ENCODE measurements around the gene SHROOM2. TPM values are rescaled to one million over a fixed set of nuclear protein-coding genes. Genes with fewer than 3 reads are reported as not detected.

SHROOM2 gene
- total RNA-seq, 1 experiment from 2014 or later: 5.3 TPM

DNA sequence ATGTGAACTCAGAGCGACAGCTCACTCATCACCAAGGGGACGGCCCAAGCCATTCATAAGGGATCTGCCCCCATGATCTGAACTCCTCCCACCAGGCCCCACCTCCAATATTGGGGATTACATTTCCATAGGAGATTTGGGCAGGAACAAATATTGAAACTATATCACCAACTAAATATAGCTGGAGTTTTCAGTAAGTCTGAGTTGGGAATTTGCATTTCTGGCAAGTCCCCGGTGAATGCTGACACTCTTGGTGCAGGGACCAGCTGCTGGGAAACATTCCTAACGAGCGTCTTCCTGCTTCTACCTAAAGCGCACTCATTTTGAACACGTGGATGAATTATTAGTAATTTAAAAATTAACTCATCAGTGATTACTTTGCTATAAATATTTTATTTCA lies 194.2 kb downstream of the SHROOM2 start:
- intact Hi-C loops (cut with micrococcal nuclease): no loop called here
- no TSS peak for BruUV-seq (replicated peaks)
- H3K27ac ChIP-seq (ENCODE audit: low read depth, low read length): no peak overlapping the region

DNA sequence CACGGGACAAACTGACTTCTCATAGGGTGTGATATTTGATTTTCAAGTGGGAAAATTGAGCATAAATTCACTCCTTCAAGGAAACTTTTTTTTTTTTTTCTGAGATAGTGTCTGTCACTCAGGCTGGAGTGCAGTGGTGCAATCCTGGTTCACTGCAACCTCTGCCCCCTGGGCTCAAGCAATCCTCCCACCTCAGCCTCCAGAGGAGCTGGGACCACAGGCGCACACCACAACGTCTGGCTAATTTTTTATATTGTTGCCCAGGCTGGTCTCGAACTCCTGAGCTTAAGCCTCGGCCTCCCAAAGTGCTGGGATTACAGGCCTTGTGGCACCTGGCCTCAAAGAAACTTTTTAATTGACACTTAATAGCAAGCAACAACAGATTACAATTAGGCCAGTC lies 194.7 kb downstream of the SHROOM2 start:
- H3K79me2 ChIP-seq (ENCODE audit: insufficient read depth, low read length): no peaks in the 10 kb centered on the region
- H3K4me2 ChIP-seq (ENCODE audit: low read length): no peak overlapping the region
- ChIA-PET RAD21 (ENCODE audit: low non-redundant PET in 1 of 2, low total read pairs in 2 of 2, uncharacterized antibody in 2 of 2, unreplicated experiment in 2 of 2) (no interaction called here), CTCF (no interaction called here), POLR2A (no interaction called here)
- no peak overlapping the region for H3K9ac ChIP-seq (ENCODE audit: low read length)
- H2AFZ ChIP-seq (ENCODE audit: low read depth, low read length, poor library complexity, severe bottlenecking): no peak overlapping the region
- H3K36me3 ChIP-seq (ENCODE audit: control insufficient read depth in 1 of 2, insufficient read depth in 2 of 2, low read length in 2 of 2): no peaks in the 10 kb centered on the region
- no peaks in the 10 kb centered on the region for H3K9me2 ChIP-seq (ENCODE audit: insufficient read depth)
- H3K4me1 ChIP-seq (ENCODE audit: control insufficient read depth in 1 of 2, insufficient read depth in 2 of 2, low read length in 2 of 2): no peaks in the 10 kb centered on the region
- H3K4me3 ChIP-seq (replicated peaks in 1 of 2; ENCODE audit: low read depth in 1 of 2, low read length in 2 of 2): no peak overlapping the region
- H3K9me3 ChIP-seq (ENCODE audit: control insufficient read depth in 1 of 2, insufficient read depth in 1 of 2, low read depth in 1 of 2, low read length in 2 of 2): no peaks in the 10 kb centered on the region
- intact Hi-C loops (cut with micrococcal nuclease): no loop called here
- BruUV-seq (replicated peaks): no TSS peak
- no peaks in the 10 kb centered on the region for H3K27me3 ChIP-seq (ENCODE audit: insufficient read depth, low read length)
- H4K20me1 ChIP-seq (ENCODE audit: insufficient read depth): no peaks in the 10 kb centered on the region
- H3K27ac ChIP-seq (ENCODE audit: low read depth, low read length): no peak overlapping the region
- ATAC-seq (no peak), DNase-seq (ENCODE audit: low read depth, low spot score) (no peak)
- TF ChIP-seq FOSL1 (IDR thresholded peaks at IDR 0.05; ENCODE audit: low read depth): no peak
- TF ChIP-seq YY1 (IDR thresholded peaks at IDR 0.05; ENCODE audit: extremely low read depth, insufficient replicate concordance, low read depth, low read length): no peak
- TF ChIP-seq EZH2 (IDR thresholded peaks at IDR 0.05): no peak
- TF ChIP-seq ELF1 (IDR thresholded peaks at IDR 0.05; ENCODE audit: borderline replicate concordance, low read depth): no peak
- no peak for TF ChIP-seq EZH2phosphoT487 (IDR thresholded peaks at IDR 0.05; ENCODE audit: borderline replicate concordance)

More for the DNA sequence above, 194.2 kb downstream of the SHROOM2 start:
- Histone ChIP-seq H3K9me2 (ENCODE audit: insufficient read depth) (no peaks in the 10 kb centered on the region), H3K9me3 (ENCODE audit: control insufficient read depth in 1 of 2, insufficient read depth in 1 of 2, low read depth in 1 of 2, low read length in 2 of 2) (no peaks in the 10 kb centered on the region), H2AFZ (ENCODE audit: low read depth, low read length, poor library complexity, severe bottlenecking) (no peak overlapping the region), H3K4me2 (ENCODE audit: low read length) (no peak overlapping the region), H3K79me2 (ENCODE audit: insufficient read depth, low read length) (no peaks in the 10 kb centered on the region), H4K20me1 (ENCODE audit: insufficient read depth) (no peaks in the 10 kb centered on the region), H3K27me3 (ENCODE audit: insufficient read depth, low read length) (no peaks in the 10 kb centered on the region), H3K36me3 (ENCODE audit: control insufficient read depth in 1 of 2, insufficient read depth in 2 of 2, low read length in 2 of 2) (no peaks in the 10 kb centered on the region), H3K9ac (ENCODE audit: low read length) (no peak overlapping the region), H3K4me1 (ENCODE audit: control insufficient read depth in 1 of 2, insufficient read depth in 2 of 2, low read length in 2 of 2) (no peaks in the 10 kb centered on the region), H3K4me3 (replicated peaks in 1 of 2; ENCODE audit: low read depth in 1 of 2, low read length in 2 of 2) (no peak overlapping the region)
- ChIA-PET POLR2A (no interaction called here), RAD21 (ENCODE audit: low non-redundant PET in 1 of 2, low total read pairs in 2 of 2, uncharacterized antibody in 2 of 2, unreplicated experiment in 2 of 2) (no interaction called here), CTCF (no interaction called here)
- ATAC-seq (no peak), DNase-seq (ENCODE audit: low read depth, low spot score) (no peak)
- TF ChIP-seq ELF1 (IDR thresholded peaks at IDR 0.05; ENCODE audit: borderline replicate concordance, low read depth) (no peak), YY1 (IDR thresholded peaks at IDR 0.05; ENCODE audit: extremely low read depth, insufficient replicate concordance, low read depth, low read length) (no peak), JUND (IDR thresholded peaks at IDR 0.05) (no peak), ZNF274 (IDR thresholded peaks at IDR 0.05; ENCODE audit: low read depth, low read length) (no peak)

Measured in HCT116 (cell line).